CD4-positive, alpha-beta memory T cell (primary cell): ENCODE measurements around the gene RTN4. TPM values are rescaled to one million over a fixed set of nuclear protein-coding genes. Genes with fewer than 3 reads are reported as not detected.
"Not testable (repeated sequence)": the region's sequence is repeated elsewhere in the genome, so short reads cannot be mapped to it uniquely, and the experiment has no call there.

ENCODE experiments used
- CTCF ChIA-PET: fragments of 350-600 bp; sonication (Branson Sonifier 250); formaldehyde crosslinking; loops from one replicate; lab custom pipeline; 2021; ENCODE audit warnings: inconsistent platforms; ENCODE audit not compliant: partially characterized antibody; lab: Charles Lee
- POLR2A ChIA-PET: fragments of 350-600 bp; sonication (Branson Sonifier 250); formaldehyde crosslinking; loops from one replicate; lab custom pipeline; 2021; ENCODE audit not compliant: partially characterized antibody; lab: Charles Lee
- DNase-seq, 5 donors: peaks; one replicate each; pipeline versions ENCODE4 v3.0.0 to v3.0.0-alpha.2; 2020 to 2022; ENCODE audit warnings: mixed read lengths in 1 of 5
- H3K27ac ChIP-seq: one replicate; pipeline ENCODE4 v1.7.0; 2013; ENCODE audit warnings: low read depth, low read length
- H3K27me3 ChIP-seq: 2 replicates; pipeline ENCODE4 v1.7.0; 2013; ENCODE audit warnings: mild to moderate bottlenecking, low read length, moderate library complexity; ENCODE audit not compliant: insufficient read depth
- H3K36me3 ChIP-seq: 2 replicates; pipeline ENCODE4 v1.7.0; 2013; ENCODE audit warnings: mild to moderate bottlenecking, low read length, moderate library complexity; ENCODE audit not compliant: insufficient read depth
- H3K4me1 ChIP-seq: 2 replicates; pipeline ENCODE4 v1.7.0; 2013; ENCODE audit warnings: mild to moderate bottlenecking, low read length, moderate library complexity; ENCODE audit not compliant: insufficient read depth
- H3K4me3 ChIP-seq, 2 donors: one replicate each; pipeline ENCODE4 v1.7.0; 2013; ENCODE audit warnings: low read length in 2 of 2, mild to moderate bottlenecking in 1 of 2
- H3K9me3 ChIP-seq, 2 donors: one replicate each; pipeline ENCODE4 v1.7.0; 2013; ENCODE audit warnings: low read length in 2 of 2, control low read depth in 1 of 2; ENCODE audit not compliant: control insufficient read depth in 1 of 2
- H3K27ac Mint-ChIP-seq, 7 donors: one replicate each; pipeline ENCODE4 v1.8.0; 2020 to 2021; ENCODE audit warnings: mixed read lengths in 7 of 7, mild to moderate bottlenecking in 6 of 7, inconsistent platforms in 3 of 7, moderate library complexity in 3 of 7
- H3K27me3 Mint-ChIP-seq, 2 donors: one replicate each; pipeline ENCODE4 v1.8.0; 2020 to 2021; ENCODE audit warnings: mixed read lengths in 2 of 2
- H3K36me3 Mint-ChIP-seq, 2 donors: one replicate each; pipeline ENCODE4 v1.8.0; 2020 to 2021; ENCODE audit warnings: mixed read lengths in 2 of 2, inconsistent platforms in 1 of 2, mild to moderate bottlenecking in 1 of 2
- H3K4me1 Mint-ChIP-seq, 4 donors: one replicate each; pipeline ENCODE4 v1.8.0; 2020 to 2021; ENCODE audit warnings: mixed read lengths in 4 of 4, mild to moderate bottlenecking in 1 of 4
- H3K4me3 Mint-ChIP-seq, 8 donors: one replicate each; pipeline ENCODE4 v1.8.0; 2020 to 2021; ENCODE audit warnings: mixed read lengths in 8 of 8, mild to moderate bottlenecking in 7 of 8, moderate library complexity in 6 of 8, inconsistent platforms in 3 of 8
- H3K9me3 Mint-ChIP-seq, 8 donors: one replicate each; pipeline ENCODE4 v1.8.0; 2020 to 2021; ENCODE audit warnings: mixed read lengths in 8 of 8, mild to moderate bottlenecking in 5 of 8, inconsistent platforms in 3 of 8, moderate library complexity in 1 of 8
- intact Hi-C: fragments of 100-400 bp; cut with micrococcal nuclease; formaldehyde crosslinking; loops from one replicate; pipeline ENCODE4 v1.15.1; 2023
- polyA plus RNA-seq, 2 donors: library from polyadenylated mRNA; unstranded; fragments of 300-500 nt; fragmentation: Illumina TruSeq; gene quantifications; one replicate each; pipeline ENCODE4 v1.2.3, GENCODE V29; 2021
- total RNA-seq, 2 experiments: library from RNA; stranded (reverse); gene quantifications; one replicate each; pipeline ENCODE4 v1.2.3, GENCODE V29; 2021

RTN4 gene
- total and polyA plus RNA-seq, 4 experiments from 2014 or later, result 73.8 to 90.0 (median 85.2) TPM

DNA sequence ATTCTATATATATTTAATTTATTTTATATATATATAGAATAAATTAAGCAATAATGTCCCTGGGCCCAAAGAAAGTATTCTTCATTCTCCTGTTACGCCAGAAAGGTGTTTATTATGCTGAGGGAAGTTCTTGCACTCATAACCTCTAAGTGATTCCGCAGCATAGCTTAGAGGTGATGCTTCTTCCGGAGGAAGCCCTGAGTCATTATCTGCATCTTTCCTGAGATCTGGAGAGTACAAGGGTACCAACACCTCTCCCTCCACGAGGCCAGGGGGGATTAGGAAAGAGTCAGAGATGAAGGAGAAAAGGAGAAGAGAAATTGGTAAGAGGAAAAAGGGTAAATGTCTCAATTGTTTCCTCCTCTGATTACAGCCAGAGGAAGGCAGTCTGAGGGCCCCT, 43.1 kb upstream of the RTN4 start:
- no peaks in the 10 kb centered on the region for H3K36me3 ChIP-seq
- peaks cover 0 to 1% of the 10 kb centered on the region in 2 donors for H3K27me3 Mint-ChIP-seq
- no peak overlapping the region for H3K4me3 ChIP-seq
- H3K36me3 Mint-ChIP-seq, result no peaks in the 10 kb centered on the region
- peaks cover 8% of the 10 kb centered on the region for H3K4me1 ChIP-seq
- no peak overlapping the region for H3K4me3 Mint-ChIP-seq
- H3K27me3 ChIP-seq, result no peaks in the 10 kb centered on the region
- intact Hi-C loops, result no loop called here
- ChIA-PET CTCF (interaction anchor here (1.4 to 1.5 kb wide), 2 partner anchors 35 to 43 kb away, joined by 3 to 4 read pairs; partner anchors contain the start of gene RTN4), POLR2A (no interaction called here)
- no peak for DNase-seq
- peaks cover 1 to 7% (median 5%) of the 10 kb centered on the region in 4 donors for H3K4me1 Mint-ChIP-seq
- no peak overlapping the region for H3K27ac ChIP-seq
- H3K27ac Mint-ChIP-seq, result no peak overlapping the region
- H3K9me3 Mint-ChIP-seq, result no peaks in the 10 kb centered on the region
- no peaks in the 10 kb centered on the region for H3K9me3 ChIP-seq

DNA sequence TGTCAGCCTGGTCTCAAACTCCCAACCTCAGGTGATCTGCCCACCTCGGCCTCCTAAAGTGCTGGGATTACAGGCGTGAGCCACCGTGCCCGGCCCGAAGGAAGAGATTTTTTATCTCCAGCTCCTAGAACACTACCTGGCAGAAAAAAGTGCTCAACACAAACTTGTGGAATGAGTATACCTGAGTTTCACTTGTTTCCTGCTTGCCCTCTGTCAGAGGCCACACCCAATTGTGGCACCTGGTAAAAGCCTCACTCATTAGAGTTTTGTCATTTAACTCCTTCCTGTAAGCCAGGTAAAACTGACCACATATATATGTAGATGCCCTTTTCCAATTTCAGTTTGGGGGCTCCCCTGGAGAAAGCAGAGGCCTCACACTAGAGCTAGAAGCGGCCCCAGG, 42.2 kb upstream of the RTN4 start:
- H3K27ac ChIP-seq, result no peak overlapping the region
- intact Hi-C loops, result no loop called here
- H3K4me3 Mint-ChIP-seq, result peak overlapping the region in 1 of 8 donors; percentile 2
- peaks cover 8% of the 10 kb centered on the region for H3K4me1 ChIP-seq
- CTCF ChIA-PET, result interaction anchor here (1.4 to 1.5 kb wide), 2 partner anchors 34 to 42 kb away, joined by 3 to 4 read pairs; partner anchors contain the start of gene RTN4
- no peaks in the 10 kb centered on the region for H3K36me3 Mint-ChIP-seq
- H3K36me3 ChIP-seq, result no peaks in the 10 kb centered on the region
- DNase-seq, result peak in 1 of 5 donors; percentile 2
- H3K4me1 Mint-ChIP-seq, result peaks cover 1 to 7% (median 5%) of the 10 kb centered on the region in 4 donors
- peak overlapping the region in 1 of 7 donors; percentile 67 for H3K27ac Mint-ChIP-seq
- no peak overlapping the region for H3K4me3 ChIP-seq
- no peaks in the 10 kb centered on the region for H3K9me3 Mint-ChIP-seq
- peaks cover 0 to 1% of the 10 kb centered on the region in 2 donors for H3K27me3 Mint-ChIP-seq
- no peaks in the 10 kb centered on the region for H3K9me3 ChIP-seq
- no peaks in the 10 kb centered on the region for H3K27me3 ChIP-seq
- POLR2A ChIA-PET, result no interaction called here

DNA sequence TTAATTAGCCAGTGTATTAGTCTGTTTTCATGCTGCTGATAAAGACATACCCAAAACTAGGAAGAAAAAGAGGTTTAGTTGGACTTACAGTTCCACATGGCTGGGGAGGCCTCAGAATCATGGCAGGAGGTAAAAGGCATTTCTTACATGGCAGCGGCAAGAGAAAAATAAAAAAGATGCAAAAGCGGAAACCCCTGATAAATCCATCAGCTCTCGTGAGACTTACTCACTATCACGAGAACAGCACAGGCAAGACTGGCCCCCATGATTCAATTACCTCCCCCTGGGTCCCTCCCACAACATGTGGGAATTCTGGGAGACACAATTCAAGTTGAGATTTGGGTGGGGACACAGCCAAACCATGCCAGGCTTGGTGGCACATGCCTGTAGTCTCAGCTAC, 41.4 kb upstream of the RTN4 start:
- H3K27me3 Mint-ChIP-seq, H3K27ac Mint-ChIP-seq, H3K27me3 ChIP-seq, H3K27ac ChIP-seq, H3K4me1 ChIP-seq, H3K9me3 Mint-ChIP-seq, H3K4me3 ChIP-seq, H3K36me3 ChIP-seq, DNase-seq, POLR2A ChIA-PET, H3K4me1 Mint-ChIP-seq, CTCF ChIA-PET, intact Hi-C loops, H3K9me3 ChIP-seq, H3K36me3 Mint-ChIP-seq: not testable (repeated sequence)
- H3K4me3 Mint-ChIP-seq, result peak overlapping the region in 1 of 8 donors; percentile 53

DNA sequence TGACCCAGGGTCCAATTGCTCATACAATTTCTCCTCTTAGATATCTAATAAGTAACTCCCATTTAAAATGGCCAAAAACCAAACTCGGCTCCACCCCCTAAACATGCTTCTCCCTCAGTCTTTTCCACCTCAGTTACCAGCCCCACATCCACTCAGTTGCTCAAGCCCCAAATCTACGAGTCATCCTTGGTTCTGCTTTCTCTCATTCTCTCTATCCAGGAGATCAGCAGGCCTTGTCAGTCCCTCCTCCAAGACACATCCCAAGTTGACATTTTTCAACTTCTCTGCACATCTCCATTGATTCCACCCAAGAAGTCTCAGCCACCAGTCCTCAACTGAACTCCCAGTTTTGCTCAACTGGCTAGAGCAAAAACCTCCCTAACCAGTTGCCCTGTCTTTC, 40.5 kb upstream of the RTN4 start:
- Mint-ChIP-seq H3K27ac (peak overlapping the region in 1 of 7 donors; percentile 53), H3K36me3 (no peaks in the 10 kb centered on the region), H3K4me1 (peaks cover 1 to 7% (median 5%) of the 10 kb centered on the region in 4 donors), H3K27me3 (peaks cover 0 to 1% of the 10 kb centered on the region in 2 donors), H3K4me3 (no peak overlapping the region), H3K9me3 (no peaks in the 10 kb centered on the region)
- ChIA-PET POLR2A (no interaction called here), CTCF (no interaction called here)
- Histone ChIP-seq H3K4me1 (peaks cover 8% of the 10 kb centered on the region), H3K27ac (no peak overlapping the region), H3K36me3 (no peaks in the 10 kb centered on the region), H3K4me3 (no peak overlapping the region), H3K27me3 (no peaks in the 10 kb centered on the region), H3K9me3 (no peaks in the 10 kb centered on the region)
- intact Hi-C loops, result no loop called here
- DNase-seq, result no peak

DNA sequence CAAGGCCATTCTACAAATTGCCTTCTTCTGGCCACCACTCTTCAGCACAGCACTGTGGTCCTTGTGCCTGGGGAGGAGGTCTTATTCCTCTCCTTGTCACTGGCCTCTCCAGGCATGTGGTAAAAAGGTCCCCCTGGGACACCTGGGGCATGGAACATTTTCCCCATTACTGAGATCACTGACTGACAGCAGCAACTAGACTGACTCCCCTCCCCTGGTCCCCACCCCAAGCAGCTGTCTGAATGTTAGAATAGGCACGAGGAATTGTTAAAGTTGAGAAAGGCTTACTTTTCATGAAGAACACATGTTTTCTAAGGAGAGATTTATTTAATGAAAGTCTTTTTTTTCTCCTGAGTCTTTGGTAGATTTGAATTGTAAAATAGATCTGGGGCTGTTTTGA, 39.5 kb upstream of the RTN4 start:
- POLR2A ChIA-PET, result no interaction called here
- Mint-ChIP-seq H3K4me3 (no peak overlapping the region), H3K9me3 (no peaks in the 10 kb centered on the region), H3K27ac (no peak overlapping the region), H3K27me3 (peaks cover 0 to 1% of the 10 kb centered on the region in 2 donors), H3K4me1 (peaks cover 1 to 7% (median 5%) of the 10 kb centered on the region in 4 donors), H3K36me3 (no peaks in the 10 kb centered on the region)
- no peaks in the 10 kb centered on the region for H3K9me3 ChIP-seq
- H3K27ac ChIP-seq, result no peak overlapping the region
- H3K36me3 ChIP-seq, result no peaks in the 10 kb centered on the region
- H3K27me3 ChIP-seq, result no peaks in the 10 kb centered on the region
- H3K4me3 ChIP-seq, result no peak overlapping the region
- CTCF ChIA-PET, result no interaction called here
- intact Hi-C loops, result no loop called here
- no peak for DNase-seq
- H3K4me1 ChIP-seq, result peaks cover 8% of the 10 kb centered on the region

DNA sequence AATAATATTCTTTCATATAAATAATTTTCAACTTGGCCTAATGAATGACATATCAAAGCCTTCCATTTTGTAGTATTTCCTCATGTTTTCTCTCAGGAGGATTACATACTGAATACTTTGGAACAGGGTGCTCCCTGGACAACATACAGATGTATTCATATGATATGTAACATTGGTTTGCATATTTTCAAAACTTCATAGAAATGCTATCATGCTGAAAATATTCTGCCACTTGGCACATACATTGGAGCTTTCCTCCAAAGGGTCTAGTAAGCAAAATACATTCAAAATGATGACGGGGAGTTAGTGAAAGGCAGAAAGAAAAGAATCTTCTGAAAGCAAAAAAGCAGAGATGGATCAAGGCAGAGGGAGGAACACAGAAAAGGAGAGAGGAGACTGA, 38.1 kb upstream of the RTN4 start:
- H3K27ac ChIP-seq, result no peak overlapping the region
- H3K9me3 Mint-ChIP-seq, result no peaks in the 10 kb centered on the region

DNA sequence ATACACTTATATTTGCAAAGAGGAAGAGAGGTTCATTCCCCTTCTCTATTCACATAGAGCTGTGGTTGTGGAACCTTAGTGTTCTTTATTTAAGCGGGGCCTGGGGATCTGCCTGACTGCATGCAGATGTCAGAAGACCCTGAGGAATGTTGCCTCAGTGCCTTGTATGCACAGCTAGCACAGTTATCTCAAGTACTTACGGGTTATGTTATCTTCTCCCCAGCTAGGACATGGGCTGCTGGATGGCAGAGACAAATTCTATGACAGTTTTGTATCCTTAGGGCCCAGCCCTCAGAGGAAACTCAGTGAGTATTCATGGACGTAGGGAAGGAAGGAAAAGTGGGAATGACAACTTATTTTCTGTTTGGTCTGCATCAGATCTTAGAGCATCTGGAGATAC, 37.7 kb upstream of the RTN4 start:
- H3K27me3 ChIP-seq, result no peaks in the 10 kb centered on the region
- ChIA-PET CTCF (no interaction called here), POLR2A (no interaction called here)
- Mint-ChIP-seq H3K36me3 (no peaks in the 10 kb centered on the region), H3K9me3 (no peaks in the 10 kb centered on the region), H3K27me3 (peaks cover 0 to 1% of the 10 kb centered on the region in 2 donors), H3K4me1 (peaks cover 1 to 11% (median 6%) of the 10 kb centered on the region in 4 donors), H3K27ac (no peak overlapping the region), H3K4me3 (no peak overlapping the region)
- DNase-seq, result no peak
- H3K27ac ChIP-seq, result no peak overlapping the region
- peaks cover 8% of the 10 kb centered on the region for H3K4me1 ChIP-seq
- no peaks in the 10 kb centered on the region for H3K36me3 ChIP-seq
- no peak overlapping the region for H3K4me3 ChIP-seq
- intact Hi-C loops, result no loop called here
- H3K9me3 ChIP-seq, result no peaks in the 10 kb centered on the region

More for the DNA sequence above, 38.1 kb upstream of the RTN4 start:
- no peaks in the 10 kb centered on the region for H3K36me3 ChIP-seq
- H3K4me3 Mint-ChIP-seq, result no peak overlapping the region
- peak overlapping the region in 1 of 7 donors; percentile 28 for H3K27ac Mint-ChIP-seq
- H3K27me3 Mint-ChIP-seq, result peaks cover 0 to 1% of the 10 kb centered on the region in 2 donors
- no peaks in the 10 kb centered on the region for H3K9me3 ChIP-seq
- intact Hi-C loops, result no loop called here
- POLR2A ChIA-PET, result no interaction called here
- H3K36me3 Mint-ChIP-seq, result no peaks in the 10 kb centered on the region
- no peaks in the 10 kb centered on the region for H3K27me3 ChIP-seq
- no peak for DNase-seq
- CTCF ChIA-PET, result no interaction called here
- peaks cover 8% of the 10 kb centered on the region for H3K4me1 ChIP-seq
- H3K4me1 Mint-ChIP-seq, result peaks cover 1 to 7% (median 7%) of the 10 kb centered on the region in 4 donors
- no peak overlapping the region for H3K4me3 ChIP-seq
